ENCODE results near the gene SMIM44.

SMIM44 gene

GRCh38 chr19:3477951-3478350 lies 5.3 kb downstream of the SMIM44 start:
- no peak for TF ChIP-seq CTCF (IDR thresholded peaks at IDR 0.05; ENCODE audit: extremely low read depth, insufficient read depth, missing control alignments)
- DNase-seq (ENCODE audit: low spot score), result no peak
- in situ Hi-C loops (cut with MboI; ENCODE audit: low pct_unique_long_range_greater_than_20kb, low sequenced_read_pairs, unreplicated experiment), result loop anchor here (25.0 kb wide), 1 partner anchor 516 kb away; no protein-coding TSS in a partner anchor

GRCh38 chr19:3477506-3477905 lies 5.7 kb downstream of the SMIM44 start:
- no peak for TF ChIP-seq CTCF (IDR thresholded peaks at IDR 0.05; ENCODE audit: extremely low read depth, insufficient read depth, missing control alignments)
- in situ Hi-C loops (cut with MboI; ENCODE audit: low pct_unique_long_range_greater_than_20kb, low sequenced_read_pairs, unreplicated experiment), result loop anchor here (25.0 kb wide), 1 partner anchor 515 kb away; no protein-coding TSS in a partner anchor
- no peak for DNase-seq (ENCODE audit: low spot score)

GRCh38 chr19:3476830-3477229 lies 6.4 kb downstream of the SMIM44 start:
- DNase-seq (ENCODE audit: low spot score), result no peak
- in situ Hi-C loops (cut with MboI; ENCODE audit: low pct_unique_long_range_greater_than_20kb, low sequenced_read_pairs, unreplicated experiment), result loop anchor here (25.0 kb wide), 1 partner anchor 515 kb away; no protein-coding TSS in a partner anchor
- TF ChIP-seq CTCF (IDR thresholded peaks at IDR 0.05; ENCODE audit: extremely low read depth, insufficient read depth, missing control alignments), result no peak

- in situ Hi-C loops (cut with MboI; ENCODE audit: low pct_unique_long_range_greater_than_20kb, low sequenced_read_pairs, unreplicated experiment), result loop anchor here (25.0 kb wide), 1 partner anchor 513 kb away; no protein-coding TSS in a partner anchor
- no peak for DNase-seq (ENCODE audit: low spot score)
- TF ChIP-seq CTCF (IDR thresholded peaks at IDR 0.05; ENCODE audit: extremely low read depth, insufficient read depth, missing control alignments), result no peak
Observed at GRCh38 chr19:3475449-3475848, 7.8 kb downstream of the SMIM44 start.

- TF ChIP-seq CTCF (IDR thresholded peaks at IDR 0.05; ENCODE audit: extremely low read depth, insufficient read depth, missing control alignments), result no peak
- in situ Hi-C loops (cut with MboI; ENCODE audit: low pct_unique_long_range_greater_than_20kb, low sequenced_read_pairs, unreplicated experiment), result loop anchor here (25.0 kb wide), 1 partner anchor 512 kb away; no protein-coding TSS in a partner anchor
- no peak for DNase-seq (ENCODE audit: low spot score)
Observed at GRCh38 chr19:3474614-3475013, 8.6 kb downstream of the SMIM44 start.

- no peak for DNase-seq (ENCODE audit: low spot score)
- no peak for TF ChIP-seq CTCF (IDR thresholded peaks at IDR 0.05; ENCODE audit: extremely low read depth, insufficient read depth, missing control alignments)
- in situ Hi-C loops (cut with MboI; ENCODE audit: low pct_unique_long_range_greater_than_20kb, low sequenced_read_pairs, unreplicated experiment), result no loop called here
Observed at GRCh38 chr19:3474010-3474409, 9.2 kb downstream of the SMIM44 start.

All from GM13977 (cell line).